Superior temporal gyrus (tissue), 1 donor: ENCODE results near the gene MRPL4.
"Not testable (repeated sequence)": the region's sequence is repeated elsewhere in the genome, so short reads cannot be mapped to it uniquely, and the experiment has no call there.

Experiments used
- DNase-seq: peaks from one replicate; pipeline ENCODE4 v3.0.0-alpha.2; 2016; ENCODE audit errors: extremely low spot score

The MRPL4 gene

DNA sequence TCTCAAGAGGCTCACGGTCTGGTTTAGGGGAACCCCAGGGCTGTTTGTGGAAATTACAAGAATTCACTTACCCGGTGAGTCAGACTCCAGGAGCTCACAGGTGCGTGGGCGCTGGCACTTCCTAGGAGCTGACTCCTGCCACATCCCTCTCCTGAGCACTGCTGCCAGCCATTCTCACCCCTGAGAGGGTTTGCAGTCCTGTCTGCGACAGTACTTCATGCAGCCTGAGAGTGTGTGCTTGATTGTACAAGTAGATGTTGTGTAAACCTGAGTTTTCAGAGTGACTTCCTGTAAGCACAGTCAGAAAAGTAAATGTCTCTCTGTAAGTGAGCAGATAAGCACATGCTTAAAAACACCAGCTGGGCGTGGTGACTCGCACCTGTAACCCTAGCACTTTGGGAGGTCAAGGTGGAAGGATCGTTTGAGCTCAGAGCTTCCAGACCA lies 8.1 kb downstream of the MRPL4 start:
- peak; percentile 24 for DNase-seq

DNA sequence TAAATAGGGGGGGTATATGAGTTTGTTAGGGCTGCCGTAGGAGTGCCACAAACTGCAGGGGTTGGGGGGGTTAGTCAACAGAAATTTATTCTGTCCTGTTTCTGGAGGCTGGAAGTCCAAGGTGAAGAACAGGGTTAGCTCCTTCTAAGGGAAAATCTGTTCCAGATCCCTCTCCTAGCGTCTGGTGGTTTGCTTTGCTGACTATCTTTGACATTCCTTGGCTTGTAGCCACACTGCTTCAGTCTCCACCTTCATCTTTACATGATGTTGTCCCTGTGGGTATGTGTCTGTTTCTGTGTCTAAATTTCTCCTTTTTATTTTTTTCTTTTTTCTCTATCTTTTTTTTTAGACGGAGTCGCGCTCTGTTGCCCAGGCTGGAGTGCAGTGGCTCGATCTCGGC lies 10.8 kb downstream of the MRPL4 start:
- no peak for DNase-seq

DNA sequence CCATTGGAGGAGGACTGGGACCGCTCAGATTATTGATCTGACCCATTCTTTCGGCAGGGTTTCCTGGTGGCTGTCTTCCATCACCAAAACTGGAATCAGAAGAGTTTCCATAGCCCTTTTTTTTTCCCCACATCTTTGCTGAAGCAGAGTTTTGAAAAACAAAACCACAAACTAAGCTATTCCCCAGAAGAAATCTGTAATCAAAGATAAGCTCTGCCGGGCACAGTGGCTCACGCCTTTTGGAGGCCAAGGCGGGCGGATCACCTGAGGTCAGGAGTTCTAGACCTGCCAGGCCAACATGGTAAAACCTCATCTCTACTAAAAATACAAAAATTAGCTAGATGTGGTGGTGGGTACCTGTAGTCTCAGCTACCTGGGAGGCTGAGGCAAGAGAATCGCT lies 14.7 kb downstream of the MRPL4 start:
- no peak for DNase-seq

DNA sequence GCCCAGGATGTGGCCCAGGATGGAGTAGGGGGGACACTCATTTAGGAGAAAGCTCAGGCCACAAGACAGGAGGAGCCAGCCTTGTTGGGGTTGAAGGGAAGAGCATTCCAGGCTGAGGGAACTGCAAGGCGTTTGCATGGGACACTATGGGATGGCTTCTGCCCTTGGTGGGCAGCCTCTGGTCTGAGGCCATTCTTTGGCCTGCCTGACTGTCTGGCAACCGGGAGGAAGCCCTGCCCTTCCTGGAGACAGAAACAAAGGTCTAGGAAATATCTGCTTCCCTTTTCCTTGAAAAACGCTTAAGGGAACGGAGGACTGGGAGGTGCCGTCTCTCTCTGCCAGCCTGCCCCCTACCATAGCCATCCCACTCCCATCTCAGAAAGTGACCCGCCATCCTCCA lies 16.1 kb downstream of the MRPL4 start:
- DNase-seq, result no peak

DNA sequence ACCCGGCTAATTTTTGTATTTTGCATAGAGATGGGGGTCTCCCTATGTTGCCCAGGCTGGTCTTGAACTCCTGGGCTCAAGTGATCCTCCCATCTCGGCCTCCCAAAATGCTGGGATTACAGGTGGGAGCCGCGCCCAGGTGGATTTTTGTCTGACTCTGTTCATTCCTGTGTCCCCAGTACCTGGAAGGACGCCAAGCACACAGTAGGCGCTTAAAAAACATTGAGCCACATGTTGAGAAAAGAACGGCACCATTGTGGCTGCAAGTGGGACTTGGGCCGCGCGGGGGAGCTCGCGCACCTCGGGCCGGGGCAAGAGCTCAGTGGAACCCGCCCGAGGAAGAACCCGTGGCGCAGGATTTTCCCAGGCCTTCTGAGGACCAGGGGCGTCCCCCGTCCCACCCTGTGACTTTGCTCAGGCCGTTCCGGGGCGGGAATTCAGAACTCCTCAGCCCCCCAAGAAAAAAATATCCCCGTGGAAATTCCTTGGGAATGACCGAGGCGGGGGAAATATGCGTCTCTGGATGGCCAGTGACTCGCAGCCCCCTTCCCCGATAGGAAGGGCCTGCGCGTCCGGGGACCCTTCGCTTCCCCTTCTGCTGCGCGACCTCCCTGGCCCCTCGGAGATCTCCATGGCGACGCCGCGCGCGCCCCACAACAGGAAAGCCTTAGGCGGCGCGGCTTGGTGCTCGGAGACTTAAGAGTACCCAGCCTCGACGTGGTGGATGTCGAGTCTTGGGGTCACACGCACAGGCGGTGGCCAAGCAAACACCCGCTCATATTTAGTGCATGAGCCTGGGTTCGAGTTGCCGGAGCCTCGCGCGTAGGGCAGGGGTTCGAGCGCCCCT lies 17.5 kb downstream of the MRPL4 start:
- peak; percentile 74 for DNase-seq

DNA sequence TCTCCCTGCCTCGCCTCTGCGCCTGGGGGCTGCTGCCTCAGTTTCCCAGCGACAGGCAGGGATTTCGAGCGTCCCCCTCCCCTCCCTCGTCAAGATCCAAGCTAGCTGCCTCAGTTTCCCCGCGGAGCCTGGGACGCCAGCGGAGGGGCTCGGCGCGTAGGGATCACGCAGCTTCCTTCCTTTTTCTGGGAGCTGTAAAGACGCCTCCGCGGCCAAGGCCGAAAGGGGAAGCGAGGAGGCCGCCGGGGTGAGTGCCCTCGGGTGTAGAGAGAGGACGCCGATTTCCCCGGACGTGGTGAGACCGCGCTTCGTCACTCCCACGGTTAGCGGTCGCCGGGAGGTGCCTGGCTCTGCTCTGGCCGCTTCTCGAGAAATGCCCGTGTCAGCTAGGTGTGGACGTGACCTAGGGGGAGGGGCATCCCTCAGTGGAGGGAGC lies 18.2 kb downstream of the MRPL4 start:
- DNase-seq, result no peak

DNA sequence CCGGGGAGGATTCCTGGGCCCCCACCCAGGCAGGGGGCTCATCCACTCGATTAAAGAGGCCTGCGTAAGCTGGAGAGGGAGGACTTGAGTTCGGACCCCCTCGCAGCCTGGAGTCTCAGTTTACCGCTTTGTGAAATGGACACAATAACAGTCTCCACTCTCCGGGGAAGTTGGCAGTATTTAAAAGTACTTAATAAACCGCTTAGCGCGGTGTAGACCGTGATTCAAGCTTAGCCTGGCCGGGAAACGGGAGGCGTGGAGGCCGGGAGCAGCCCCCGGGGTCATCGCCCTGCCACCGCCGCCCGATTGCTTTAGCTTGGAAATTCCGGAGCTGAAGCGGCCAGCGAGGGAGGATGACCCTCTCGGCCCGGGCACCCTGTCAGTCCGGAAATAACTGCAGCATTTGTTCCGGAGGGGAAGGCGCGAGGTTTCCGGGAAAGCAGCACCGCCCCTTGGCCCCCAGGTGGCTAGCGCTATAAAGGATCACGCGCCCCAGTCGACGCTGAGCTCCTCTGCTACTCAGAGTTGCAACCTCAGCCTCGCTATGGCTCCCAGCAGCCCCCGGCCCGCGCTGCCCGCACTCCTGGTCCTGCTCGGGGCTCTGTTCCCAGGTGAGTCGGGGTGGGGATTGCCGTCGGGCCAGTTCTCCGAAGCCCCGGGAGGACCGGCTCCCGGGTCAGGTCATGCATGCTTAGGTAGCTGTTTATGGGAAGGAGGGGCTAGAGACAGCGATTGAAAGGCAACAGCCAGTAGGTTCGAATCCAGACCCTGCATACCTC lies 18.8 kb downstream of the MRPL4 start, which contains the start of gene ICAM1:
Gene ICAM1, plus strand, starts transcription at position 505 of the 779 bp plus-strand sequence. Its CDS starts 40 bp downstream, at position 545.
- no peak for DNase-seq

DNA sequence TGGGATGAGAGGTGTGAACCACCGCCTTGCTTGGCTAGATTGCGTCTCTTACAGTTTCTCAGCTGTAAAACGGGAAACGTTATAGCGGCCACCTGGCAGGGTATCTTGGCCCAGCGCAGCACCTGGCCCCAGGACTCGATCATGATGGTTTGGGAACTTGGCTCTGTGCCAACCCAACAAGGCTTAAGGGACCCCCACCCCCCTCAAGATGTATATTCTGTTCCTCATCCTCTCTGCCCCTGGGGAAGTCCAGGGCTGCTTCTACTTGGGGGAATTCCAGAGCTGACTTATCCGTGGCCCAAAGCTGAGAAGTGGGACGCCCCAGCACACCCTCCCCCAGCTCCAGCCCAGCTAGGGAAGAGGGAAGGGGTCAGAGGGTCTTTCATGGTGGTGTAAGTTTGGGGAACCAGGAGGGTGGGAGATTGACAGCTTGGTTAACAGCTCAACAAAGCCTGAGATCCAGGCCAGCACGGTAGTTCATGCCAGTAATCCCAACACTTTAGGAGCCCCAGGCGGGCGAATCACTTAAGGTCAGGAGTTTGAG lies 19.6 kb downstream of the MRPL4 start:
- no peak for DNase-seq

DNA sequence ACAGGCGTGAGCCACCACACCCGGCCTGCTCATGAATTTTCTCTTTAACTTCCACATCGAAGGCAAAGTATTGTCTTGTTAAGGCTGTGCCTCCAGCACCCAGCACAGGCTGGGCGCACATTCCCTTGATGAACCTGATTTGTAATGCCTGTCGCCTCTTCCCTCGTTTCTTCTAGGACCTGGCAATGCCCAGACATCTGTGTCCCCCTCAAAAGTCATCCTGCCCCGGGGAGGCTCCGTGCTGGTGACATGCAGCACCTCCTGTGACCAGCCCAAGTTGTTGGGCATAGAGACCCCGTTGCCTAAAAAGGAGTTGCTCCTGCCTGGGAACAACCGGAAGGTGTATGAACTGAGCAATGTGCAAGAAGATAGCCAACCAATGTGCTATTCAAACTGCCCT lies 22.6 kb downstream of the MRPL4 start:
- DNase-seq, result no peak

DNA sequence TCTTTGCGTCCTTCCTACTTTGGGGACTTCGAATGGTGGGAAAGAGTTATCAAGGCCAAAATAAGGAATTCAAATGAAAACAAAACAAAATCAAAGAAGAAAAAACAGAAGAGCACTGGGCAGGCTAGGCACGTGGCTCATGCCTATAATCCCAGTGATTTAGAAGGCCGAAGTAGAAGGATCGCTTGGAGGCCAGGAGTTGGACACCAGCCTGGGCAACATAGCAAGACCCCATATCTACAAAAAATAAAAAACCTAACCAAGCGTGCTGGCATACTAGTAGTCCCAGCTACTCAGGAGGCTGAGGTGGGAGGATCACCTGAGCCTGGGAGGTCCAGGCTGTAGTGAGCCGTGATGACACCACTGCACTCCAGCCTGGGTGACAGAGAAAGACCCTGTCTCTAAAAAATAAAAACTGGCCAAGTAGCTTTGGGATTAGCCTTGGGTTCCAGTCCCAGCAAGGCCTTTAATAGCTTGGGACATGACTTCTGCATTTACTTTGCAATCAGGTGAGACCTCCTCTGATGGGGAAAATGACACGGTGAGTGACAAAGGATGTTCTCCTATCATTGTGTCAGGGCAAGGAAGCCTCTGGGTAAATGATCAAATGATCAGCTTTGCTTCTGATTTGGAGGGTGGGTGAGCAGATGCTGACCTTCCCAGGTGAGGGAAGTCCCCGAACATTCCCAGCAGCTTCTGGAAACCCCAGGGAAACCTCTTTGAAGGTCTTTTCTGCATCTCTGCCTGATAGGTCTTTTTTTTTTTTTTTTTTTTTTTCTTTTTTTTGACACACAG lies 26.0 kb downstream of the MRPL4 start:
- no peak for DNase-seq

DNA sequence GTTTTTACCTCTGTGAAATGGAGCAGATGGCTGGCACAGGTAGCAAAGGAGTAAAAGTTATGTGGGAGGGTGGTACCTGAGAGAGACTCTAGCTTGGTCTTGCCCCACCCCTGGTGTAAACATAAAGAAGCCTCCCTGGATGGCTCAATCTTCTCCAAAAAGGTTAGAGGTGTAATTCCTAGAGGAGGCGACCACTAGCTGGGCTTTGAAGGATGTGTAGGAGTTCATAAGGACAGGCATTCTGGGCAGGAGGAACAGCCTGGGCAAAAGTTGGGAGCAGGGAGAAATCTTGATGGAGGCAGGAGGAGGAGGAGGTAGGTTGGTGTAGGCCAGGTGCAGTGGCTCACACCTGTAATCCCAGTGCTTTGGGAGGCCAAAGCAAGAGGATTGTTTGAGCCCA lies 26.9 kb downstream of the MRPL4 start:
- DNase-seq, result no peak

DNA sequence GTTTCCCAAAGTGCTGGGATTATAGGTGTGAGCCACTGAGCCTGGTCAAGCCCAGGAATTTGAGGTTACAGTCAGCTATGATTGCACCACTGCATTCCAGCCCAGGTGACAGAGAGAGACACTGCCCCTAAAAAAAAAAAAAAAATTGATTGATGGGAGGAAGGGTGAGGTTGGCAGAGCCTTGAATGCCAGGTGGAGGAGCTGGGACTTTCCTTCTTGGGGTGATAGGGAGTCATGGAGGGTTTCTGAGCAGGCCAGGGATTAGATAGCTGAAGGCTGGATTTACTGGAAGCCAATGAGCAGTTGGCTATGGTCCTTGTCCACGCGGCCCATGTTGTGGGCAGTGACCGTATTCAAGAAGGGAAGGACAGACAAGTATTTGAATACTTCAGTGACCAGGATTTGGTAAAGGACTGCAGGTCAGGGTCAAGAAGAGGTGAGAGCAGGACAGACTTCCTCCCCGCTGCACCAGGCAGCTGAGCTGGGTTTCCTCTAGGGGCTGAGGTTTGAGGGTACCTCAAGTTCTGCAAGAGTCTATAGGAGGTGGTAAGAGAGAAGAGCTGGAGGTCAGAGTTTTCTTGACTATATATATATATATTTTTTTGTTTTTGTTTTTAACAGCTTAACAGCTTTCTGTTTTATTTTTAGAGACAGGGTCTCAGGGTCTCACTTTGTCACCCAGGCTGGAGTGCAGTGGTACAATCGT lies 27.9 kb downstream of the MRPL4 start:
- no peak for DNase-seq

DNA sequence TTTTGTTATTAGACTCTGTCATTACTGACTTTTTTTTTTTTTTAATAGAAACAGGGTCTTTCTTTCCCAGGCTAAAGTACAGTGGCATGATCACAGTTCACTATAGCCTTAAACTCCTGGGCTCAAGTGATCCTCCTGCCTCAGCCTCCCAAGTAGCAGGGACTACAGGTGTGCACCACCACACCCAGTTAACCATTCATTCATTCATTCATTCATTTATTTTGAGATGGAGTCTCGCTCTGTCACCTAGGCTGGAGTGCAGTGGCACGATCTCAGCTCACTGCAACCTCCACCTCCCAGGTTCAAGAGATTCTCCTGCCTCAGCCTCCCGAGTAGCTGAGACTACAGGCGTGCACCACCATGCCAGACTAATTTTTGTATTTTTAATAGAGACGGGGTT lies 30.0 kb downstream of the MRPL4 start:
- DNase-seq, result not testable (repeated sequence)

DNA sequence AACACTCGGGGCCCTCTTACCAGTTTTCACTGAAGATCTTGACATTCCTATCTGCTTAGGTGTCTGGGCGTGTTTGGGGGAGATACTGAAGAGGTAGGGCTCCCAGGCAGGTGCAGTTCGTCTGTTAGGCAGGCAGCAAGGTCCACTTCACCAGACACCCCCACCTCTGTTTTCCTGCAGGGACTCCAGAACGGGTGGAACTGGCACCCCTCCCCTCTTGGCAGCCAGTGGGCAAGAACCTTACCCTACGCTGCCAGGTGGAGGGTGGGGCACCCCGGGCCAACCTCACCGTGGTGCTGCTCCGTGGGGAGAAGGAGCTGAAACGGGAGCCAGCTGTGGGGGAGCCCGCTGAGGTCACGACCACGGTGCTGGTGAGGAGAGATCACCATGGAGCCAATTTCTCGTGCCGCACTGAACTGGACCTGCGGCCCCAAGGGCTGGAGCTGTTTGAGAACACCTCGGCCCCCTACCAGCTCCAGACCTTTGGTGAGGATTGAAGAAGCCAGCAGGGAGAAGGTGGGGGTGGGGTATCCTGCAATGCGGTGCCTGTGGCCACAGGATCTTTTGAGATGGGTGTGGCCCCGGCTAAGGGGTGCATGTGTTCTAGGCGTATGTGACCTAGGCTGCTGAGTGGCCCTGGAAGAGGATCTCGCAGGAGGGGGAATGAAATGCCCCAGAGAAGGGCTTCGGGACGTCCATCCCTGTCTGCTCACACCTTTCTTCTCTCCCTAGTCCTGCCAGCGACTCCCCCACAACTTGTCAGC lies 31.5 kb downstream of the MRPL4 start:
- no peak for DNase-seq

DNA sequence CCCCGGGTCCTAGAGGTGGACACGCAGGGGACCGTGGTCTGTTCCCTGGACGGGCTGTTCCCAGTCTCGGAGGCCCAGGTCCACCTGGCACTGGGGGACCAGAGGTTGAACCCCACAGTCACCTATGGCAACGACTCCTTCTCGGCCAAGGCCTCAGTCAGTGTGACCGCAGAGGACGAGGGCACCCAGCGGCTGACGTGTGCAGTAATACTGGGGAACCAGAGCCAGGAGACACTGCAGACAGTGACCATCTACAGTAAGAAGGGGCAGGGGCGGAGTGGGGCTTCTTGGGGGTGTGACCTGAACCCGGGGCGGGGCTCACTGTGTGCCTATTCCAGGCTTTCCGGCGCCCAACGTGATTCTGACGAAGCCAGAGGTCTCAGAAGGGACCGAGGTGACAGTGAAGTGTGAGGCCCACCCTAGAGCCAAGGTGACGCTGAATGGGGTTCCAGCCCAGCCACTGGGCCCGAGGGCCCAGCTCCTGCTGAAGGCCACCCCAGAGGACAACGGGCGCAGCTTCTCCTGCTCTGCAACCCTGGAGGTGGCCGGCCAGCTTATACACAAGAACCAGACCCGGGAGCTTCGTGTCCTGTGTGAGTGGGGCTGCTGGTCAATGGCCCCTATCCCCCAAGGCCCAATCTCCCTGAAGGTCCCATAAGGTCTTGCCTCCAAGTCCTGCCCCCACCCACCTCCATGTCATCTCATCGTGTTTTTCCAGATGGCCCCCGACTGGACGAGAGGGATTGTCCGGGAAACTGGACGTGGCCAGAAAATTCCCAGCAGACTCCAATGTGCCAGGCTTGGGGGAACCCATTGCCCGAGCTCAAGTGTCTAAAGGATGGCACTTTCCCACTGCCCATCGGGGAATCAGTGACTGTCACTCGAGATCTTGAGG lies 32.3 kb downstream of the MRPL4 start:
- DNase-seq, result no peak

DNA sequence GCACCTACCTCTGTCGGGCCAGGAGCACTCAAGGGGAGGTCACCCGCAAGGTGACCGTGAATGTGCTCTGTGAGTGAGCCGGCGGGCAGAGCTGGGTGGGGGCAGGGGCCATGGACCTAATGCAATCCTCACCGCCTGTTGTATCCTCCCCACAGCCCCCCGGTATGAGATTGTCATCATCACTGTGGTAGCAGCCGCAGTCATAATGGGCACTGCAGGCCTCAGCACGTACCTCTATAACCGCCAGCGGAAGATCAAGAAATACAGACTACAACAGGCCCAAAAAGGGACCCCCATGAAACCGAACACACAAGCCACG lies 32.9 kb downstream of the MRPL4 start:
- DNase-seq, result no peak

DNA sequence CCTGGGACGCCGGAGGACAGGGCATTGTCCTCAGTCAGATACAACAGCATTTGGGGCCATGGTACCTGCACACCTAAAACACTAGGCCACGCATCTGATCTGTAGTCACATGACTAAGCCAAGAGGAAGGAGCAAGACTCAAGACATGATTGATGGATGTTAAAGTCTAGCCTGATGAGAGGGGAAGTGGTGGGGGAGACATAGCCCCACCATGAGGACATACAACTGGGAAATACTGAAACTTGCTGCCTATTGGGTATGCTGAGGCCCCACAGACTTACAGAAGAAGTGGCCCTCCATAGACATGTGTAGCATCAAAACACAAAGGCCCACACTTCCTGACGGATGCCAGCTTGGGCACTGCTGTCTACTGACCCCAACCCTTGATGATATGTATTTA lies 33.4 kb downstream of the MRPL4 start:
- no peak for DNase-seq

DNA sequence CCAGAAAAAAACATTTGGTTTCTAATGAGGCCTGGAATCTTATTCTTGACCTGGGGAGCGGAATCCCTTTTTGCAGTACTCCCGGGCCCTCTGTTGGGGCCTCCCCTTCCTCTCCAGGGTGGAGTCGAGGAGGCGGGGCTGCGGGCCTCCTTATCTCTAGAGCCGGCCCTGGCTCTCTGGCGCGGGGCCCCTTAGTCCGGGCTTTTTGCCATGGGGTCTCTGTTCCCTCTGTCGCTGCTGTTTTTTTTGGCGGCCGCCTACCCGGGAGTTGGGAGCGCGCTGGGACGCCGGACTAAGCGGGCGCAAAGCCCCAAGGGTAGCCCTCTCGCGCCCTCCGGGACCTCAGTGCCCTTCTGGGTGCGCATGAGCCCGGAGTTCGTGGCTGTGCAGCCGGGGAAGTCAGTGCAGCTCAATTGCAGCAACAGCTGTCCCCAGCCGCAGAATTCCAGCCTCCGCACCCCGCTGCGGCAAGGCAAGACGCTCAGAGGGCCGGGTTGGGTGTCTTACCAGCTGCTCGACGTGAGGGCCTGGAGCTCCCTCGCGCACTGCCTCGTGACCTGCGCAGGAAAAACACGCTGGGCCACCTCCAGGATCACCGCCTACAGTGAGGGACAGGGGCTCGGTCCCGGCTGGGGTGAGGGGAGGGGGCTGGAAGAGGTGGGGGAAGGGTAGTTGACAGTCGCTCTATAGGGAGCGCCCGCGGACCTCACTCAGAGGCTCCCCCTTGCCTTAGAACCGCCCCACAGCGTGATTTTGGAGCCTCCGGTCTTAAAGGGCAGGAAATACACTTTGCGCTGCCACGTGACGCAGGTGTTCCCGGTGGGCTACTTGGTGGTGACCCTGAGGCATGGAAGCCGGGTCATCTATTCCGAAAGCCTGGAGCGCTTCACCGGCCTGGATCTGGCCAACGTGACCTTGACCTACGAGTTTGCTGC lies 35.1 kb downstream of the MRPL4 start, which contains the start of gene ICAM4:
Gene ICAM4, plus strand, starts transcription at position 153 of the 935 bp plus-strand sequence. Its CDS starts 58 bp downstream, at position 211.
- DNase-seq, result no peak
